MM.1S (cell line): Measurements from ENCODE around the gene CFAP20.

Source experiments
- CTCF ChIP-seq: fragments of 300-600 bp; sonication (generic); IDR thresholded peaks from 2 replicates; pipeline ENCODE4 v1.5.1; 2016; ENCODE audit warnings: antibody characterized with exemption, low read length, mixed read lengths
- EZH2 ChIP-seq: fragments of 300-600 bp; sonication (generic); optimal IDR thresholded peaks from 2 replicates; pipeline ENCODE3; 2017; ENCODE audit warnings: low read depth, mild to moderate bottlenecking, antibody characterized with exemption, low read length, mixed read lengths

- TF ChIP-seq CTCF = no peak
- TF ChIP-seq EZH2 = no peak
Measured at GRCh38 chr16:58137581-58137980, 8.4 kb upstream of the CFAP20 start.
